Cerebellar nuclear complex (tissue), 1 donor: Measurements from ENCODE around the gene TAF5.
"Not testable (repeated sequence)": the region's sequence is repeated elsewhere in the genome, so short reads cannot be mapped to it uniquely, and the experiment has no call there.

Source experiments
- DNase-seq, 2 experiments: peaks; one replicate each; lab custom pipeline; 2025; lab: John Stamatoyannopoulos, UW

The TAF5 gene

DNA sequence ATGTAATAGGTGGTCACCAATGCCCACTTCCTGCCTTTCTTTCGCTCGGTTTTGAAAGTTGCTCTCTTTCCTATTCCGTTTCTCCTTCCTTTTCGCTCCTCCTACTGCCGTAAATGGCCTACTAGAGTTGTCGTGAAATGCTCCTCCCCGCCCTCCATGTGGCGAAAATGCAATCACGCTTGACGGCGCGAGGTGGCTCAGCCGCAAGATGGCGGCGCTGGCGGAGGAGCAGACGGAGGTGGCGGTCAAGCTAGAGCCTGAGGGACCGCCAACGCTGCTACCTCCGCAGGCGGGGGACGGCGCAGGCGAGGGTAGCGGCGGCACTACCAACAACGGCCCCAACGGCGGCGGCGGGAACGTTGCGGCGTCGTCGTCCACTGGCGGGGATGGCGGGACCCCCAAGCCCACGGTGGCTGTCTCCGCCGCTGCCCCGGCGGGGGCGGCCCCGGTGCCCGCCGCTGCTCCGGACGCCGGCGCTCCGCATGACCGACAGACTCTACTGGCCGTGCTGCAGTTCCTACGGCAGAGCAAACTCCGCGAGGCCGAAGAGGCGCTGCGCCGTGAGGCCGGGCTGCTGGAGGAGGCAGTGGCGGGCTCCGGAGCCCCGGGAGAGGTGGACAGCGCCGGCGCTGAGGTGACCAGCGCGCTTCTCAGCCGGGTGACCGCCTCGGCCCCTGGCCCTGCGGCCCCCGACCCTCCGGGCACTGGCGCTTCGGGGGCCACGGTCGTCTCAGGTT lies at the start of gene TAF5:
TAF5 (plus strand) TSS at position 195 of the 737 bp plus-strand sequence; CDS start at position 209, 14 bp downstream.
- DNase-seq, result peak; percentile 81 to 88

DNA sequence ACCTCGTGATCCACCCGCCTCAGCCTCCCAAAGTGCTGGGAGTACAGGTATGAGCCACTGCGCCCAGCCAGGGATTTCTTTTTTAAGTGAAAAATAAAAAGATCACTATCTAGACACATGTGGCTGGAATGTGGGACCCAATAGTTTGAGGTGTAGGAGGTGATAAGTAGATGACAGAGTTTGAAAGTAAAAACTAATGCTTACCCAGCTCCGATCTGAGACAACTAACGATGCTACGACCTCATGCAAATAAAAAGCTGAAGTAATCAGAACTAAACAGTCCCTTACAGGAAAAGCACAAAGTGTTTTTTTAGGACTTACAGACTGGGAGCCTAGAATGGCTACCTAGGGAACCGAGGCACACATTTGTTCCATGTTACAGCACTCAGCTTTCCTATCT lies 39.9 kb upstream of the TAF5 start:
- DNase-seq, result no peak

GRCh38 chr10:103333934-103334520 lies 33.7 kb upstream of the TAF5 start:
- DNase-seq, result peak in 1 of 2 experiments; percentile 7

- no peak for DNase-seq
Measured at GRCh38 chr10:103334567-103334966, 33.2 kb upstream of the TAF5 start.

- no peak for DNase-seq
Measured at GRCh38 chr10:103336370-103336769, 31.4 kb upstream of the TAF5 start.

DNA sequence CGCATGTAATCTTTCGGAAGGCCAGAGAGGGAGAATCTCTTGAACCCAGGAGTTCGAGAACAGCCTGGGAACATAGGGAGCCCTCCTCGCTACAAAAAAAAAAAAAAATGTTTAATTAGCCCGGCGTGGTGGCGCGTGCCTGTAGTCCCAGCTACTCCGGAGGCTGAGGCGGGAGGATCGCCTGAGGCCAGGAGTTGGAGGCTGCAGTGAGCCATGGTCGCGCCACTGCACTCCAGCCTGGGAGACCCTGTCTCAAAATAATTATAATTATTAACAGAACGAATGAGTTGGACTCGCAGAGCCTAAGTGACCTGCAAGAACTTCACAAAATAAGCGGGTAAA lies 17.6 kb upstream of the TAF5 start:
- DNase-seq, result no peak

- peak; percentile 9 to 68 for DNase-seq
Measured at GRCh38 chr10:103350517-103351260, 17.1 kb upstream of the TAF5 start, which contains the start of gene PCGF6. Gene PCGF6, minus strand, starts transcription at chr10:103351140. Its CDS starts 74 bp downstream, at chr10:103351066.

DNA sequence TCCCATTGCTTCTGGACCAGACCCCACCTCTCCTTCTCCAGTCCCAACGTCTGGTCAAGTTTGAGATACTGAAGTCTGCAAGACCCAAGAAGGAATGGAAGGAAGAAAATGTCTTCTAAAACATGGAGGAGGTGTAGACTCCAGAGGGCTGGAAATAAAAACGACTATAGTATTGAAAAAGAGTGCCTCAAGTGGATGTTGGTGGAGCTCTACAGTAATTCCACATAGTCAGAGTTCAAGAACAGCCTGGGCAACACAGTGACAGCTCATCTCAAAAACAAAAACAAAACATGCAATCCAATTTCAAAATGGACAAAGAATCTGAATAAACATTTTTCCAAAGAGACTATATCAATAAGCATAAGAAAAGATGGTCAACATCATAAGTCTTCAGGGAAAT lies 14.5 kb upstream of the TAF5 start:
- no peak for DNase-seq

DNA sequence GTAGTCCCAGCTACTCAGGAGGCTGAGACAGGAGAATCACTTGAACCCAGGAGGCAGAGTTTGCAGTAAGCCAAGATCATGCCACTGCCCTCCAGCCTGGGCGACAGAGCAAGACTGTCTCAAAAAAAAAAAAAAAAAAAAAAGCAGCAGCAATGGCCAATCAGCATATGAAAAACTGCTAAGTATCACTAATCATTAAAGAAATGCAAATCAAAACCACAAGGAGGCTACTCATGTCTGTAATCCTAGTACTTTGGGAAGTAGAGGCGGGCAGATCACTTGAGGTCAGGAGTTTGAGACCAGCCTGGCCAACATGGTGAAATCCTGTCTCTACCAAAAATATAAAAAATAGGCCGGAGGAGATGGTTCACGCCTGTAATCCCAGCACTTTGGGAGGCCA lies 13.2 kb upstream of the TAF5 start:
- DNase-seq, result not testable (repeated sequence)

- no peak for DNase-seq
Measured at GRCh38 chr10:103355906-103356599, 11.7 kb upstream of the TAF5 start.

DNA sequence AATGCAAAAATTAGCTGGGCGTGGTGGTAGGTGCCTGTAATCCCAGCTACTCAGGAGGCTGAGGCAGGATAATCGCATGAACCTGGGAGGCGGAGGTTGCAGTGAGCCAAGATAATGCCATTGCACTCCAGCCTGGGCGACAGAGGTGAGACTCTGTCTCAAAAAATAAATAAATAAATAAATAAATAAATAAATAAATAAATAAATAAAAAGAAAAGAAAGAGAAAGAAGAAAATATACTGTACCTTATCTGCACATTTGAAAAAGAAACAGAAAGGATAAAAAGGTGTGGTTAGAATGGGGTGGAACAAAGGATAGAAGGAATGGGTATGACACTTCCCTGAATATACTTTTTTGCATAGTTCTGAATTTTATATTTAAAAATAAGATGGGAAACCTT lies 8.3 kb upstream of the TAF5 start:
- DNase-seq, result not testable (repeated sequence)

- not testable (repeated sequence) for DNase-seq
Measured at GRCh38 chr10:103360791-103361190, 7.0 kb upstream of the TAF5 start.

DNA sequence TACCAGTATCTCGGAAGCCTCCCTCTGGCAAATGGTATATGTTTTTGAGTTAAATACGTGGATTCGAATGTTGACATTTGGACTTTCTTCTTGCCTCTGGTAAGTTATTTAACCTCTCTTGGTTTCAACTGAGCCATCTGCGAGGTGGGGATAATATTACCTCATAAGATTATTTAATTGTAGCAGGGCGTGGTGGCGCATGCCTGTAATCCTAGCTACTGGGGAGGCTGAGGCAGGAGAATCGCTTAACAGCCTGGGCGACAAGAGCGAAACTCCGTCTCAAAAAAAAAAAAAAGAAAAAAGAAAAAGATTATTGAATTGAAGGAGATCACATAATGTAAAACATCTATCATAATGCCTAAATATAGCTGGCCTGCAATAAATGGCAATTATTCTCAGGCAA lies 396 bp upstream of the TAF5 start:
- no peak for DNase-seq

GRCh38 chr10:103373544-103373943 lies 5.8 kb downstream of the TAF5 start:
- DNase-seq, result no peak

- no peak for DNase-seq
Measured at GRCh38 chr10:103374263-103374662, 6.5 kb downstream of the TAF5 start.

GRCh38 chr10:103382769-103383168 lies 15.0 kb downstream of the TAF5 start:
- DNase-seq, result no peak

GRCh38 chr10:103394180-103394579 lies 26.4 kb downstream of the TAF5 start:
- no peak for DNase-seq

DNA sequence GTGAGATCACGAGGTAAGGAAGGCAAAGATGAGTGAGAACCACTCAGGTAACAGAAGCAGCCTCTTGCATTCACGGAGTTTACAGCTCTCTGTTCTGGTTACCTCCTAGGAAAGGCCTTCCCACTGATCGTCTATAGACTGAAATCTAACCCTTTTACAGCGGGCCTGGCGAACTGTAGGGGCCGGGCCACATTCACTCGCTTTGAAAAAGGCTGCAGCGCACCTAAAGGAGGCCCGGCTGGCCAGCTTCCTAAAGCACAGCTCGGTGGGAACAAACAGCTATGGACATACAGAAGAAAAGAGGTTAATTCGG lies 27.9 kb downstream of the TAF5 start:
- DNase-seq, result no peak

DNA sequence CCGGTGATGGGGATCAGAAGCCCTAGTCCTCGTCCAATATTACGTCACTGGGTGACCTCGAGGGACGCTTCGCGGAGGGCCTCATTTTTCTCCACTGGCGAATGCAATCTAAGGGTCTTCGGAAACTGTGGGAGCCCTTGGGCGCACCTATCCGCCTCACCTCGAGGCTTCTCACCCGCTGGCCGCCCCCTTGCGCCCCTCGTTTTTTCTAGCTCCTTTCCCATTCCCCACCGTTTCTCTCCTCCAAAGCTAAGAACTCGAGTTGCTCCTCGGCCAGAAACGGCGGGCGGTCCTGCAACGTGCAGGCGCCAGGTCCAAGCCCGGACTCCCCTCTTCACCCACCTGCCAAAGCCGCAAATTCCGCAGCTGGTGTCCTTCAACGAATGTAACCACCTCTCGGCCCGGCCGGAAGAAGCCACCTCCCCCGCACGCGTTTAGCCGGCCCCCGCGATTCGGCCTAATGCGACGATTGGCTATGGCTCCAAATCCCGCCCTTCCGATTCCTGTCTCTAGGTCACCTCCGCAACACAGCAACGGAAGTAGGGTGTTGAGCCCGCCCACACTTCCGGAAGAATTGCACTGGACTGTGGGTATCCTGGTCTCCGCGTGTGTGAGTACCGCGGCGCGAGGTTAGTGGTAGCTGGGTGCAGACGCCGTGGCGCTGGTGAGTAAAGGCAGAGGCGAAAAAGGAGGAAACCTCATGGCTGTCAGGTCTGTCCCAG lies 28.5 kb downstream of the TAF5 start, which contains the start of the genes ATP5MK and PDCD11:
ATP5MK (minus strand) TSS at position 409 of the 722 bp plus-strand sequence. CDS start 4,018 bp downstream, outside the sequence.
PDCD11 (plus strand) TSS at position 560 of the 722 bp plus-strand sequence. CDS start 1,801 bp downstream, outside the sequence.
- peak; percentile 93 to 98 for DNase-seq

GRCh38 chr10:103396789-103397087 lies 29.0 kb downstream of the TAF5 start:
- DNase-seq, result no peak

DNA sequence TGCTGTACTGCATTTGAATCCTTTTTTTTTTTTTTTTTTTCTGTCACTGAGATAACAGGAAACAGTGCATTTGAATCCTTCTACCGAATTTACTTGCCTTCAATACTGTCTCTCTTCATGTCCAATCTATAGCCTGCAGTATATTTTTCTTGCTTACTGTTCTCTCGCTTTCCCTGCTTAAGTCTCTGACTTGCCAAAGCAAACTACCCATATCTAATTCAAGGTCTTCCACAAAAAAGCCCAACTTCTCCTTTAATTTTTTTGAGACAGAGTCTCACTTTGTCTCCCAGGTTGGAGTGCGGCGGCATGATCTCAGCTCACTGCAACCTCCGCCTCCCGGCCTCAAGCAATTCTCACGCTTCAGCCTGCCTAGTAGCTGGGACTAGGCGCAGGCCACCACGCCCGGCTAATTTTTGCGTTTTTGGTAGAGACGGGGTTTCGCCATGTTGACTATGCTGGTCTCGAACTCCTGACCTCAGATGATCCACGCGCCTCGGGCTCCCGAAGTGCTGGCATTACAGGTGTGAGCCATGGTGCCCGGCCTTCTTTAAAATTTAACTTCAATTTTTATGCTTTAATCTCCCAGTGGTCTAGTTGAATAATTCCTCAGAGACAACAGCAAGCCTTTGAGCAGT lies 29.5 kb downstream of the TAF5 start:
- DNase-seq, result no peak
